NCI-H1417 (cell line): ENCODE data around the gene DIO3.
A peak's percentile ranks its signal among the peaks of the same experiment; 100 is the strongest.
"Not testable (repeated sequence)": the region's sequence is repeated elsewhere in the genome, so short reads cannot be mapped to it uniquely, and the experiment has no call there.

ENCODE experiments used
- DNase-seq, 3 experiments: peaks; one replicate each; lab custom pipeline; 2025; lab: John Stamatoyannopoulos, UW

DIO3 gene

DNA sequence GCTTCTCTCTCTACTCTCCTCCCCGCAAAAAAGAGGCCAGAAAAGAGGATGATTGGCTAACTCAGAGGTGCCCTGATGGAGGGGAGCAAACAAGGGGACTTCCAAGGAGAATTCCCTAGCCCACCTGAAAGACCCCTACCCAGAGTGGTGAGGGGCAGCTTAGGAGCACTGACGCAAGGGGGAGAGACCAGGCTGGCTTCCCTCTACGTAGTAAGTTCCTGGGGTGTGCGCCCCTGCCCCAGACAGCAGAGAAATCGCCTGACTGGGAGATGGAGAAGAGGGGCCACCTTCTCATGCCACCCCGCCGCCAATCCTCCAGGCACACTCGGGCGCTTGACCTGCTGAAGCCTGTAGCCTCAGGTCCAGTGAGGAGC, 2.1 kb upstream of the DIO3 start:
- no peak for DNase-seq

DNA sequence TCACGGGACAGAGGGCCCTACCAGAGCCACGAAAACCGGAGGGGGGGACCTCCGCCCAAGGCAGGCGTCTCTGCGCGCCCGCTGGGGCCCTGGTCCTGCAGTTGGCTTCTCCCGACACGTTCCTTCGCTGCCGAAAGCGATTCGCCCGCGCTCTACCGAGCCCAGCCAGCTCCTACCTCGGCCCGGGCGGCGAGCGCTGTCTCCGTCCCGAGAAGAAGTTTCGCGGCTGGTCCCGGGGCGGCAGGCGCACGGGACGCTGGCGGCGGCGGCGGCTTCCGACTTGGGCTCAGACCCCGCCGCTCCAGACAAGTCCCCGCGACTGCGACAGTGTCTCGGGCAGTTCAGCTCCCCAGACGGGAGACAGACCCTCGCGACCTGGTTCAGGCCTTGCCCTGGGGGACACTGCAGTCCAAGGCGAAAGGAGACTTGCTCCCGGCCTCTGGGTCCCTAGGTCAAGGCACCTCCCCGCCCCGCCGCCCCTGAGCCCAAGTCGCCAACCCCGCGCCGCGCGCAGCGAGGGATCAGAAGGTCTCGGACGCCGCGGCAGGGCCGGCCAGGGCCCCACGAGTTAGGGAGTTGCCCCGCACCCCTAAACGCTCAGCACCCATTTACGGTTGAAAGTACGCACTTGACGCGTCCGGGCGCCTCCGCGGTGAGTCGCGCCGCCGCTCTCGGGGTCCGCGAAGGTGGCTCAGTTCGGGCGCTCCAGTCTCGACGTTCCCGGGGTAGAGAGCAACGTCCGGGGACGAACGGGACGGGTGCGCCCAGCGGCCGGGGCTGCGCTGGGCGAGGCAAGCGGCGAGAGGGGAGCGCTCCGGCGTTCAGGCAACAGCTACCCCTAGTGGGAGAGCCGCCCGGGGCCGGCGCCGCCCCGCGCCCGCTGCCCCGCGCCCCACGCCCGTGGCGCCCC, 1.4 kb upstream of the DIO3 start:
- no peak for DNase-seq

DNA sequence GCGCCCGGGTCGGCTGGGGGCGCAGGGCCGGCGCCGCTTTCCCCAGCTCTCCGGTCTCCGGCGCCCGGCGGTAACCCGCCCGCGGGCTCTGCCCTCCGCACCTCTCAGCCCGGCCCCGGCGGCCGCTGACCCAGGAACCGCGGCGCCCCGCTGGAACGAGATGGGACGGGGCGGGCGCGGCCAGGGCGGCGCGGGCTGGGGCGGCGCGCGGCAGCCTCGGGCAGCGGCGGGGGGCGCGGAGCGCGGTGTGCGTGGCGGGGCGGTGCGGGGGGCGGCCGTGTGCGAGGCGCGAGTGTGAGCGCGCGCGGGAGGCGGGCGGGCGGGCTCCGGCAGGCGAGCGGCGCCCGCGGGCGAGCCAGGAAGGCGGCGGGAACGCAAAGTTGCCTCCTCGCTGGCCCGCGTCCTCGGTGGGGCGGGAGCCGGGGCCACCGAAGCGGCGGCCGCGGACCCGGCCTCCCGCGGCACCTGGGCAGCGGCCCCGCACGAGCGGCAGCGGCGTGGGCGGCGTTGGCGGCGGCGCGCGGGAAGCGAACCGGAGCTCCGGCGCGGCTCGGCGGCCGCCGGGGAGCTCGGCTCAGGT, 671 bp upstream of the DIO3 start:
- DNase-seq, result no peak

DNA sequence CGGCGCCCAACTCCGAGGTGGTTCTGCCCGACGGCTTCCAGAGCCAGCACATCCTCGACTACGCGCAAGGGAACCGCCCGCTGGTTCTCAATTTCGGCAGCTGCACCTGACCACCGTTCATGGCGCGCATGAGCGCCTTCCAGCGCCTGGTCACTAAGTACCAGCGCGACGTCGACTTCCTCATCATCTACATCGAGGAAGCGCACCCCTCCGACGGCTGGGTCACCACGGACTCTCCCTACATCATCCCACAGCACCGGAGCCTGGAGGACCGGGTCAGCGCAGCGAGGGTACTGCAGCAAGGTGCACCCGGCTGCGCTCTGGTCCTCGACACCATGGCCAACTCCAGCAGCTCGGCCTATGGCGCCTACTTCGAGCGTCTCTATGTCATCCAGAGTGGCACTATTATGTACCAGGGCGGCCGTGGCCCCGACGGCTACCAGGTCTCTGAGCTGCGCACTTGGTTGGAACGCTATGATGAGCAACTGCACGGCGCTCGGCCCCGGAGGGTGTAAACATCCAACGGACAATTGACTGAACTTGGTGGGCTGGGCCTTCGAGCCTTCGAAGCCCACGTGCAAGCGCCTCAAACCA, 699 bp downstream of the DIO3 start:
- no peak for DNase-seq

DNA sequence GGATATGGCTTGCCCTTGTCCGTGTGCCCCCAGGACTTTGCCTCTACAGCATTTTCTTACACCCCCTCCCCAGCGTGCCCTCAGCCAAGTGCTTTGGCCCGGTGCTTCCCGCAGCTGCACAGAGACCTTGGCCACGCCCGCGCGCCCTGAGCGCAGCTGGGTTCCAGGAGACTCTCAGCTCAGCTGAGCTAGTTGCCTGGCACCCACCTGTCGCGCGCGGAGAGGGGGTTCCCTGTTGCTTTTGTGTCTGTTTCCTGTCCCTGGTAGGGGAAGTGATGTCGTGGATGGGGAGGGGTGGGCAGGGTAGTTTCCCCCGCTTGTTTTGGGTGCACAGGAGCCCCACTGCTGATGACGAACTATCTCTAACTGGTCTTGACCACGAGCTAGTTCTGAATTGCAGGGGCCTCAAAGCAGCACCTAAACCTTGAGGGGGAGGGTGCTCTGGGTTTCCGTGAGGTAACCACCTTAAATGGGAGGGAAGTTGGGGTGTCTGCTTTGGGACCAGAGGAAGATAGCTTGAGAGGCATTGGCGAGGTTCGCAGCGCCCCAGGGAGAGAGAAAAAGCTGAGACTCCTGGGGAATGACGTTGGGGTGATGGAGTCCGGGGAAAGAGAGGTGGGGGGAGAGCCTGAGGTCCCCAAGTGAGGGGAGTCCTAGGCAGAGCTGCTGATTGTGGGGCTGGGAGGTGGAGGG, 1.5 kb downstream of the DIO3 start:
- peak in 2 of 3 experiments; percentile 90 to 95 for DNase-seq

DNA sequence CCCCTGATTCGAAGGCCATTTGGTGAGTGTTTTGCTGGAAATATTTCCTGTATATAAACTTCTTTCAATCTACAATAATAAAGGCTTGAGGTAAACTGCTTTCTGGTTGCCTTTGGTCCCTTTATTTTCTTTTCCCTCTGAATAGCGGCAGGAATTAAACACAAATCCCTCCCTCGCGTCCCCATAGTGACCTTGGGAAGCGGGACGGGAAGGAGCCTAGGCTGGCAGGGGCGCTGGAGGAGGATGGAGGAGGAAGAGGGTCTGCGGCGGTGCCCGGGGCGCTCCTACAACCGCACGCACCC, 2.0 kb downstream of the DIO3 start:
- no peak for DNase-seq

DNA sequence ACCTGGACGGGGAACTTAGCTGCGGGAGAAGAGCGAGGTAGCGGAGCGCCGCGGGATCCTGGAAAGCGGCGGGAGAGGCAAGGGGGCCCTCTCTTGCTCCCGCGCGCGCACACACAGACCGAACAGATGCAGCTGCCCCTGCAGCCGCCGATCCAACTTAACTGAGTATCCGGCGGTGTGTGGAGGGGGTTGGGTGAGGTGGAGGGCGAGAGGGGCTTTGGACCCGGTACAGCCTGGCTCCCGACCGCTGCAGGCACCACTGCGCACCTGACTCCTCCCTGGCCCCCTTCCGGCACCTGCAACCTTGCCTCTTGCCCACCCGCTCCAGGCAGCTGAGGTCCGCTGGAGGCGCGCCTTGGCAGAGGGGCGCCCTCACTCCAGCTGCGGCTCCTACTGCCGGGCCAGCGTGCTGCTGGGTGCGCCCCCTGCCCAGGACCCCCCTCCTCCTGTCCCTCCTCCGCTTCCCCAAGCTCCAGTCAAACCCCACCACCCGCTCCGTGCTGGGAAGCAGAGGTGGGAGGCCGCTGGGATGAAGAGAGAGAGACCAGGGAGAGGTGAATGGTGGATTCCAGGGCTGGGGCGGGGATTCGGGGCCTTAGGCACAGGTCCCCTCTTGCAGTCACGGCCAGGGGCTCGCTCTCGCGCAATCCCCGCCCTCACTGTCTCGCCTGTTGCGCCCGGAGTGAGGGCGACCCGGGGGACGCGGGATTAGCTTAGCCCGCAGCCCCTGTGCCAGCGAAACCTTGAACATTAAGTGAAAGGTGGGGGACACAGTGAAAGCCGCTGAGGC, 2.6 kb downstream of the DIO3 start:
- peak in 2 of 3 experiments; percentile 77 to 88 for DNase-seq

DNA sequence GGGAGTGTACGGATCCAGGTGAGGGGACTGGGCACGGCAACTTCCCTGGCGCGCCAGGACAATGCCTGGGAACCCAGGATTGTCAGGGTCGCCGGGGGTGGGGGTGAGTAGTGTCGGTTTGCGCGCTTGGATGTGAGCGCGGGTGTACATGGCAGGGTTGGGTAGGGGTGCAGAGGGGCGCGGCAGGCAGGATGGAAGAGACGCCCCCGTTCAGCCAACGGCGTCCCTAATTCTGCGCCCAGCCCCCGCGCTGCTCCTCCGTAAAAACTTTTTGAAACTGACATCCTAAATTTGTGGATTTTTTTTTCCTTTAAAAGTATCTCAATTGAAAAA, 3.1 kb downstream of the DIO3 start:
- peak in 1 of 3 experiments; percentile 62 for DNase-seq

DNA sequence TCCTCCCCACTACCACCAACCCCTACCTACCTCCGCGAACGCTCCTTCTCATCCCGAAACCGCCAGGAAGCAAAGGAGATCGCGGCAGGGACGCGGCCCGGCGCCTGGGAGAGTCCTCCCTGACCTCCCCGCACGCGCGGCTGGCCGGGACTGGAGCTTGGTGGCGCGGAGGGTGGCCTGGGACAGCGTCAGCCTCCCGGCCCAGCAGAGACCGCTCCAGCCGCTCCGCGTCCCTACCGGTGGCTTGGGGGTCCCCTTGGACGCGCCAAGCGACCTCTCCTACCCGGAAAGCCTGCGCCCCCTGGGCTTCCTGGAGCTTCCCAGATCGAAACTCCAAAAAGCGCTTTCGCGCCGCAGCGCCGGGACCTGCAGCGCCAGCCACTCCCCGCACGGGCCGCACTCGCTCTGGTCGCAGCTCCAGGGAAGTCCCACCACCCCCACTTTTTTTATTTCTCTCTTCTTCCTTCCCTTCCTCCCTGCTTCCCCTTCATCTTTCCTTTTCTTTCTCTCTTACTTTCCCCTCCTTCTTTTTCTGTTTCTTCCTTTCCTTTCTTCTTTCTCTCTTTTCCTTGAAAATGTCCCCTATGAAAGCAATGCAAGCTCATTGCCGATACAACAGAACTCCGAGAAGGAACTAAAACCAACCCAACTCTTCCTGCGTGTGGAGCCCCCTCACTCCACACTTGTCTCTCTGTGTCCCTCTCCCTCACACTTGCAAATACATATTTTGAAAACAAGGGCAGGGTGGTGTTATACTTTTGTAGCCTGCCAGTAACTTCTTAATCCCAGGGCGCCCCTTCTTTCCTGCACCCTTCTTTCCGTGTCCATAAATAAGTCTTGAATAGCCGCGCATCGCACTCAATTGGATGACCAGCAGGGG, 3.8 kb downstream of the DIO3 start:
- DNase-seq, result no peak

DNA sequence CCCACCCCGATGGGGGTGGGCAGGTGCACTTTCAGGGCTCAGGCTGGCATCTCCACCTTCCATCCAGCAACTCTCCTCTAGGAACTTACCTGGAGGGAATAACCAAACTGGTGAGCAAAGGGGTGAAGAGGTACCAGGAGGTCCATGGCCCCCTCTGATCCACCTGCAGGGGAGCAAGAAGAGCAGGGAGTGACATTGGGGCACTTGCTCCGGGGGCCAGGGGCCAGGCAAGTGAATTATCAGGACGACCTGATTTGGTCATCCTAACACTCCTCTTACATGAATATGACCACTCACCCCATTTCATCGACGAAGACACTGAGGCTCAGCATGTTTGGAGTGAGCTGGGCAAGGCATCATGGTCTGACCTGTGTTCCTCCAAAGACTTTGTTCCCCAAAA, 6.0 kb downstream of the DIO3 start:
- DNase-seq, result no peak

DNA sequence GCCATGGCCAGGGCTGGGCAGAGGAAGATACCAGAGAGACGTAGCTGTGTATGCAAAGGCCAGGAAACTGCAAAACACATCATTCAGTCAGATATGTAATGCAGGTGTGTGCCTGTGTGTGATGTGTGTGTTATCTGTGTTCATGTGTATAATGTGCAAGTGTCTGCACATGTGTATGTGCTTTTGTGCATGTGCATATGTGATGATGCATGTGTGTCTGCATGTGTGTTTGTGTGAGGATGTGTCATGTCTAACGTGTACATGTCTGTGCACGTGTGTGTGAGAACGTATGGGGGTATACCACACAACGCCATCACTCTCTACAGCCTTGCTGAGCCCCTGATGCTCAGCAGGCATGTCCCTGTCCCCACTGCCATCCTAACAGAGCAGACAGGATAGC, 9.7 kb downstream of the DIO3 start:
- DNase-seq, result no peak

DNA sequence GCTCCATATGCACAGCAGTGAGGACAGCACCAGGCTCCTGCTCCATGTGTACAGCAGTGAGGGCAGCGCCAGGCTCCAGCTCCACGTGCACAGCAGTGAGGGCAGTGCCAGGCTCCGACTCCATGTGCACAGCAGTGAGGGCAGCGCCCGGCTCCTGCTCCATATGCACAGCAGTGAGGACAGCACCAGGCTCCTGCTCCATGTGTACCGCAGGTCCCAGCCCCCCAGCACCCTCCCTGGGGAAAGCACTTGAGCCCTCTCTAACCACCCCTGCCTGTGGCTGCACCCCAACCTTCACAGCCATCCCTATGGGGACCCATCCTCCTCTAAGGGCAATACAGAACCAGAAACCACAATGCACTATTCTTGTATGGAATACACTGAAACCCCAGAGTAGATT, 11.2 kb downstream of the DIO3 start:
- DNase-seq, result not testable (repeated sequence)

DNA sequence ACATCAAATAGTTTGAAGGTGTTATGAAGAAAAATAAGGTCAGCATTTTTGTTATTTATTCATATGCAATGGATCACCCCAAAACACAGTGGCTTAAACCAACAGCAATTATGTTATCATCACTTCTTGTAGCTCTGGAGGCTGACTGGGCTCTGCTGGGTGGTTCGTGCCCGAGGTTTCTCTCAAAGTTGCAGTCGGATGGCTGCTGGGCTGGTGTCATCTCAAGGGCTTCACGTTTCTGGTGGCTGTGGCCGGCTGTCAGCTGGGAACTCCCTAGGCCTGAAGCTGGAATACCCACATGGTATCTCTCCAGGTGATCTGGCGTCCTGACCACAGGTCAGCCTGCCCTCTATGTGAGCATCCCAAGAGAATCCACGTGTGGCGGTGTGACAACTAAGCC, 12.0 kb downstream of the DIO3 start:
- no peak for DNase-seq

DNA sequence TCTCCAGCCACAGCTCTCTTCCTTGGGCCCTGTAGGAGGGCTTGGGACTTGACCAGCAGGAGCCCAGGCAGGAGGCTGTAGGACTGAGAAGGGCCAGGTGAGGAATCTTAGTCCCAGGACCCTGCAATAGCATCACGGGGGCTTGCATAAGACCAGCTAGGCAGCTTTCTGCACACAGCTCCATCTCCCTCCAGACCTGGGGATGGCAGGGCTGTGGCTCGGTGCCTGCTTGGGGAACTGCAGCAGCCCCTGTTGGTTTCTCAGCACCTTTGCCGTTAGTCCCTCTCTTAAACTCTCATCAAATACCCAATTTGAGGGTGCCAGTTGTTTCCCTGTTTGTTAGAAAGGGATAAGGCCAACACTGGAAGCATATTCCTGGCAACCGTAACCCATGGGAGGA, 14.3 kb downstream of the DIO3 start:
- DNase-seq, result no peak

DNA sequence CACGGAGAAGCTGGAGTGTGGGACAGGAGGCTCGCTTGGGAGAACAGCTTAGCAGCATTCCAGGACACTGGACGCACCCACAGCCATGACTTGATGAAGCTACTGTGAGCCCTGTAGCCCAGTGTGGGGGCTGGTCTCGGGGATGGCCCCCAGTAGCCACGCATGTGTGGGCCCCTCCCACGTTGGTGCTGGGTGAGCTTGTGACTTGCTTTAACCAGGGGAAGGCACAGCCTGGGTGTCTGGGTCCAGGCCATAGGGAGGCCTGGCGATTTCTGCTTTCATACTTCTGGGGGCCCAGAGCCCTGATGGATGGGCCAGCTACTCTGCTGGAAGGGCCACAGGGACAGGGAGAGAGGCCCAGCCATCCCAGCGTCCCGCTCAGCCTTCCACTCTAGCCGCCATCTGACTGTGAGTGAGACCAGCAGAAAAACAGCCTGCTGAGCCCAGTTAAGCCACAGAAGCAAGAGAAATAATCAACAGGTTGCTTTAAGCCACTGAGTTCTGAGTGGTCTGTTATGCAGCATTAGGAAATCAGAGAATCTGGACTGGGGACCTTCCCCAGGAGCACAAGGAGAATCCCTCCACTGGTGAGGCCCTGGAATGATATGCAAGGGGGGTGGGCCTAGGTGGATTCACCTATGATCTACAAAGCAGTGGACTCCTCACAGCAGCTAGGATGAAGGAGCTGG, 16.1 kb downstream of the DIO3 start:
- no peak for DNase-seq

DNA sequence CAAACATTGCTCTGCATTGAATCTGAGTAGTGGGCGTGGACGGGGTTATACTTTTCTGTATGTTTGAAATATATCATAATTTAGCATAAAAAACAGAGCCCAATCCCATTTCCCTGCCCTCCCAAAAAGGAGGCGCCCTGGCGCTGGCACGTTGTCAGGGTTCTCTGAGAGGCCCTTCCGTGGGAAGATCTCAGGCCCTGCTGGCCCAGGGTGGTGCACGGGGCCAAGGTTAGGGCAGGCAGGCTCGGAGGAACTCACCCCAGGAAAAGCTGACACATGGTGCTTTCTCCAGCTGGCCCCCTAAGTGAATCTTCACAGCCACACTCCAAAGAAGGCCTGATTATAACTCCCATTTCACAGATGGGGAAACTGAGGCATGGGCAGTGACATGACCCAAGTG, 17.2 kb downstream of the DIO3 start:
- DNase-seq, result no peak

DNA sequence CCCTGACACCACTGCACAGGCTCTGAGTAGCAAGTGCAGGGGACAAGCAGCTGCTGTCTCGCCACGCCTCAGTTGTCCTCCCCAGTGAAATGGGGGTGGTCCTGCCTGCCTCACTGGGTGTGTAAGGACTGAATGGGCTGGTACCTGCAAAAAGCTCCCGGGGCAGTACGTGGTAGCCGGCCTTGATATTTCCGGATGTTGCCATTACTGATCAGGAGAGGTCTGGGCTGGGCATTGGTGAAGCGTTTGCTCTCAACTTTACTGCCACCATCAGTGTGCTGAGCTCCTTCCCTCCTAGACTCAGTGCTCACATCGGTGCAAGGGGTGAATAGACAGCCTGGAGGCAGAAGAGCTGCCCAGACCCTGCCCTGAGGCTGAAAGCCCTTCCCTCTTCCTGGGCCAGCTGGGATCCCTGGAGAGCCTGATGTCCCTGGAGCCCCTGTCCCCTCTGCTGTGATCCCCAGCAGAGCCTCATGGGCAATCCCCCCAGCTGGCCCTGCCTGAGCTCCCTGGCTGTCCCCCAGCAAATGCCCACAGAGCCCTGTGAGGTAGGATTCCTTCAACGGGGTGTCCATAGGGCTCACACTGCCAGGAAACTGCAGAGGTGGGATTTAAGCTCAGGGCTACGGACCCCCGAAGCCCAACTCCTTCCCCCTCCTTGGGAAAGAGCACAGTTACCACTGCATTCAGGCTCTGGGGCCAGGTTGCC, 18.2 kb downstream of the DIO3 start:
- DNase-seq, result no peak

DNA sequence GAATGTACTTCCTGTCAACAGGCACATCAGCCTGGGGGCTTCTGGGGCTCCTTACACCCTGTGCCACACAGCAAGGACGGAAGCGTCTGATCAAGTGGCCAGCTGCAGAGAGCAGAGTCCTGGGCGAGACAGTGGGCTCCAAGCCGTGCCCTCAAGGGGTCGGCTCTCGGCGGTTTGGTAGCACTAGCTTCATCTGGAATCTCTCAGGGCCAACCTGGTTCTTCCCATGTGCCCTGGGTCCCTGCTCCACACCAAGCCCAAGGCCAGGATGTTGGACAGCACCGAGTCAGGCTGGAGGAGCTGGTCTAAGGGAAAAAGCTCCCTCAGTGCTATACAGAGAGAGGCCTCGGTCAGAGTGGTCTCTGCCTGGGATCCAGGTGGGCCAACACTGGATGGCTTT, 20.5 kb downstream of the DIO3 start:
- no peak for DNase-seq

DNA sequence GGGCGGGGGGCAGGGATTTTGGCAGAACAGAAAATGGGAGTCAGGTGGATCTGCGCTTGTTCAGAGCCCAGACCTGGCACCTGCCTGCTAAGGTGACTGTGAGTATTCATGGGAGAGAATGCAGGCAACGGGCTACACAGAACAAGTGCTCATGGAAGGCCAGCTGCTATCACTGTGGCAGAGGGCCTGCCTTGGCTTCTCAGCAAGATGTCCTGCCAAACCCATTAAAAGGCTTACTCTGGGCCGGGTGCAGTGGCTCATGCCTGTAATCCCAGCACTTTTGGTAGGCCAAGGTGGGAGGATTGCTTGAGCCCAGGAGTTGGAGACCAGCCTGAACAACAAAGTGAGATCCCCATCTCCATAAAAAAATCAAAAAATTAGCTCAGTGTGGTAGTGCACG, 21.0 kb downstream of the DIO3 start:
- DNase-seq, result no peak
